GM21528 (cell line): ENCODE data around the gene PIAS1.

Experiments used
- ATAC-seq: cut with Tn5 transposase; IDR thresholded peaks from one replicate; pipeline ENCODE4 v1.9.1; 2021; ENCODE audit warnings: mild to moderate bottlenecking, moderate library complexity; ENCODE audit not compliant: unreplicated experiment, low FRiP score

PIAS1 gene

DNA sequence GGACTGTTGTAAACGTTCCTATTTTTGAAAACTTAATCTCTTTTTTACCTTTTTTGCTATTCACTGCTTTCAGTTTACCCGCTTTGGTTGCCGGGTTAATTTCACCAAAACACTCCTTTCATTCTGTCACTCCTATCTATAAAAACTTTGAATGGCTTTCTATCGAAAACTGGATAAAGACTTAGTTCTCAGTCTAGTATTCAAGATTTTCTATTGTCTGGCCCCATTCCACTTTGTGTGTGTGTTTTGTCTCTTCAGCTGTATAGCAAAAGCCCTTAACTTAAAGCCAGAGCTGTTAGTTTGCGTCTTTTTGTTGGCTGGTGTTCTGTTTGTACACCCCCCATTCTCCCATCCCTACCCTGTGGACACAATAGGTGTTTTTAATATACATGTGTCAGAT lies 7.5 kb downstream of the PIAS1 start:
- ATAC-seq = no peak

DNA sequence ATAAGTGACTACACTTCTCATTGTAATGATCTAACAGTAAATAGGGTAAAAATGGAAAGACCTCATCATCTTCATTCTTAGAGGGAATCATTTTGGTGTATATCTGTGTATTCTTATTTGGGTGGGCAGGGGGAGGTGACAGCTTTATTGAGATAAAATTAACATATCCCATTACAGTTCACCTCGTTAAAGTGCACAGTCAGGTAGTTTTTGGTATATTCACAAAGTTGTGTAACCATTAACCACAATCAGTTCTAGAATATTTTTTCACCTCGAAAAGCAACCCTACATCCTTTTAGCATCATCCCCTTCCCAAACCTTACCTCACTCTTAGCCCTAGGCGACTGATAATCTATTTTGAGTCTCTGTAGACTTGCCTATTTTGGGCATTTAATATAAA lies 8.1 kb downstream of the PIAS1 start:
- no peak for ATAC-seq

DNA sequence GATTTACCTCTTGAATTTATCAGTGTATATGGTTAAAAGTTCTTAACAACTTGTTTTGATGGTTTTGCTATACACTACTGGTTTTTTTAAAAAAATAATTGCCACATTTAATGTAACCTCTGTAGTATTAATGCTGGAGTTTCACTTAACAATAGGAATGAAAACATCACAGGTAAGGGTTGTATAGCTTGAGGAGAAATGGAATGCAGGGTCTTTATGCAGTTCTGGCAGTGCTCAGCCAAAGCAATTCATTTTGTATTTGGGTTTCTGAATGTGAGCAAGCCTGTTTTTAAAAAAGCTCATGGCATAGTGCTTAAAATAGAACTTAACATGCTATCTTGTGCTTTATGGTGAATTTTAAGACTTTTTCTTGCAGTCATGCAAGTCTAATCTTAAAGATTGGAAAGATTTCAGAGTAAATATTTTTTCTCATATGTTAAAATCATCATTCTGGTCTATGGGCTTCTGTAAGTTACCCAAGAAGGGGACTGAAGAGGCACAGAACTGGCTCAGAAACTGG lies 8.9 kb downstream of the PIAS1 start:
- no peak for ATAC-seq

DNA sequence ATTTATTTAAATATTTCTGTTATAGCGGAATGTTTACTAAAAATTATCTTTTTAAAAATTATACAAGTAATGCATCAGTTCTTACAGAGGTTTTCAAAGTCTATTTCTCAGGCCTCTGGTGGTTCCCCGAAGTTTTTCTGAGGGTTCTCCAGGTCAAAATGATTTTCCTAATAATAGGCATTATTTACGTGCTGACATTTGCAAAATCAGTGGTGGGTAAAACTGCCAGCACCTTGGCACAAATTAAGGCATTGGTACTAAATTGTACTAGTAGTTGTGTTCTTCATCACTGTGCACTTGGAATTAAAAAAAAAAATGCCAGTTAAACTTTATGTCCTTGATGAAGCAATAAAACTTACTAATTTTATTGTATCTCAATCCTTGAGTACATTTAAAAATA lies 9.5 kb downstream of the PIAS1 start:
- ATAC-seq = no peak

DNA sequence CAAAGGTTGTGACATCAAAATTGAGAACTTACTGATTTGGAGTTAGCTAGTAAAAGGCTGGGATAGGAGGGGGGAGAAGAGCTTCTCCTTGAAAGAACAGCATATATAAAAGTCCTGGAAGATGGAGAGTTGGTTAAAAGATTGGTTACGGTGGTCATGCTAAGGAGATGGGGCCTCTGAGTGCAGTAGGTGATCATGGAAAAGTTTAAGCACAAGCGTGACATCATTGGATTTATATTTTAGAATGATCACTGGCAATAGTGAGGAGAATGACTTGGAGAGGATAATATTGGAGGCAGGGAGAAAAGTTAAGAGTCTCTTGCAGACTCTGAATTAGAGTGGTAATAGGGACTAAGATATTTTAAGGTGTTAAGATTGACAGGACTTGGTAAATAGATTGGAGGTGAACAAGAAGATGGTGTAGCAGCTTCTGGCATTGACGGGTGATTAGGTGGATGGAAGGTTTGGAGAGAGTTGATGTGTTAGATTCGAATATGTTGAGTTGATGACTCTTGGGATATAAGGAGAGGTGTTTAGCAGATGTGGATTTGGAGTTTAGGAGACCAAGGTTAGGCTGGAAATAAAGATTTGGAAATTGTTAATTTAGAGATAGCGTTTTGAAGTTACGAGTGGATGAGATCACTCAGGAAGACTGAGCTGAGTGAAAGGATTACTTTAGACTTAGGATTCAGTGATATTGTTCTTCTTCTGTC lies 19.6 kb downstream of the PIAS1 start:
- no peak for ATAC-seq

DNA sequence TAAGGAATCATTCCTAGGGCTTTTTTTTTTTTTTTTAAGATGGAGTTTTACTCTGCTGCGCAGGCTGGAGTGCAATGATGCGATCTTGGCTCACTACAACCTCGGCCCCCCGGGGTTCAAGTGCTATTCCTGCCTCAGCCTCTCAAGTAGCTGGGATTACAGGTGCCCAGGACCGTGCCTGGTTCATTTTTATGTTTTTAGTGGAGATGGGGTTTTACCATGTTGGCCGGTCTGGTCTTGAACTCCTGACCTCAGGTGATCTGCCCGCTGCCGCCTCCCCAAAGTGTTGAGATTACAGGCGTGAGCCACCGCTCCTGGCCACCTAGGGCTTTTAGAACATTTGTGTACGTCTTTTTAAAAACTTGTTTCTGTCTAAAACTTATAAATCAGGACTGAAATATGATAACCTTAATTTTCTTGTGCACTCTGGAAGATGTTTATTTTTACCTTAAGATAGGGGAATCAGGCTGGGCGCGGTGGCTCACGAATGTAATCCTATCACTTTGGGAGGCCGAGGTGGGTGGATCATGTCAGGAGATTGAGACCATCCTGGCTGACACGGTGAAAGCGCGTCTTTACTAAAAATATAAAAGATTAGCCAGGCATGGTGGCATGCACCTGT lies 21.8 kb downstream of the PIAS1 start:
- no peak for ATAC-seq

DNA sequence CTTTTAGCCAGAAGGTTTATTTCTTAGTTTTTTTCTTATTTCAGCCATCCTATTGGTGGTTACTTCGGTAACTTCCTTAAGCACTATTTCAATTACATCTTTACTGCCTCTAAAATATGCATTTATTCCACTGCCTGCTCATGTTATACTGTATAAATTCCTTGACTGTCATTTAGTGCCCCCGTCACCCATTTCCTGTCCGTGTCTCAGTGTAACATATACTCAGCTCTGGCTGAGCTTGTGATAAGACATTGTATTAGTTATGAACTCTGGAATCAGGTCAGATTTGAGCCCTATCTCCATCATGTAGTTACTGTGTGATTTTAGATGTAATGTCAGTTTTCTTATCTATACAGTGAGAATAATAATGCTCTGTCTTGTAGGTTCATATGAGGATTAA lies 24.2 kb downstream of the PIAS1 start:
- ATAC-seq = no peak

DNA sequence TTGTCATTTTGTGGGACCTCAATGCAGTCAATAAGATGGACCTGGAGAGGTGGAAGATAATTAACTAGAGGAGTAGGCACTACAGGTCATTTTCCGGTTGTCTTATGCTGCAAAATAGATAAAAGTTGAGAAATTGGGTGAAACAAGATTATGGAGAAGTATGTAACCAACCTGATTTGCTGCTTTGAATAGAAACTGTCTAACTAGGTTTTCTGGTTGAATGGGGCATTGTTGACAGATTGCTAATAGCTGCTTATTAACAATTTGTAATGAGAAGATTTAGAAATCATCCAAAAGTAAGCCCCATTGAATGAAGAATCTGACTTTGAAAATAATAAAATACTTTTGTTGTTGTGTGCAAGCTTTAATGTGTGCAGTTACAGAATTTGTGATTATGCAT lies 26.2 kb downstream of the PIAS1 start:
- no peak for ATAC-seq

DNA sequence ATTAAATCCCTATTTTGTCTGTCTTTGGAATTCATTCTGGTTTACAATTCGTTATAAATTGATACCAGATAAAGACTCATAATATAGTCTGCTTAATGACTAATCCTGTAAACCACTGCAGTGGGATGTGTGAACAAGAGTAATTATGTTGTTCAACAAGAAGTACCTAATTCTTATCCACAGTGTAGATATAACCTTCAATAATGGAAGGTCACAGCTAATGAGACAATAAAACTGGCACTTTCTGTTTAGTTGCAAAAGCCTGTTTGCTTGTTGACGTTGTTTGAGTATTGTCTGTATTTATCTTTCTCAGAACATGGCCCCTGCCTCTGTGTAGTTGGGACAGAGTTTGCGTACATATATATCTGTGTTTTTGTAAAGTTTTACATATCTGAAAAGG lies 26.7 kb downstream of the PIAS1 start:
- no peak for ATAC-seq

DNA sequence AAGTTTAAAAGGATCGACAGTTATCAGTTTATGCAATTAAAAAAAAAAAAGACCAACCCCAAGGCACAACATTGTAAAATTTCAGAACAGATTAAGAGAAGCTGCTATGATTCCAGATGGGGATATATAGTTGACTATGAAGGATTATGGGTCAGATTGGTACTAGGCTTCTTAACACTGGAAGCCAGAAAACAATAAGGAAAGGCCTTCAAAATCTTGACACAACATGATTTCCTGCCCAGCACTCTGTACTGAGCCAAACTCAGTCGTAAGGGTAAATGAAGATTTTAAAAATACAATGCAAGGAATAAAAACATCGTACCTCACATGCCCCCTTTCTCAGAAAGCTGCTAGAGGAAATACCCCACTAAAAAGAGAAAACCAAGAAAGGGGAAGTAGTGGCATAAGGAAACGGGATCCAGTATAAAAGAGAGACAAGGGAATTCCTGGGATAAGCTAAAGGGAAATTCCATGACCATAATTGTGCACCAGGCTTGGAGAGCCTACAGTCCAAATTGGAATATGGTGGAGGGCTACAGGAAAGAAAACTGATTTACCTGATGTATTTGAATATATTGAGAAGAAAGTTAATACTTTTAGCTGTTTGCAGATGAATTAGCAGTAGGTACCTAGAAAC lies 27.9 kb downstream of the PIAS1 start:
- ATAC-seq = no peak

DNA sequence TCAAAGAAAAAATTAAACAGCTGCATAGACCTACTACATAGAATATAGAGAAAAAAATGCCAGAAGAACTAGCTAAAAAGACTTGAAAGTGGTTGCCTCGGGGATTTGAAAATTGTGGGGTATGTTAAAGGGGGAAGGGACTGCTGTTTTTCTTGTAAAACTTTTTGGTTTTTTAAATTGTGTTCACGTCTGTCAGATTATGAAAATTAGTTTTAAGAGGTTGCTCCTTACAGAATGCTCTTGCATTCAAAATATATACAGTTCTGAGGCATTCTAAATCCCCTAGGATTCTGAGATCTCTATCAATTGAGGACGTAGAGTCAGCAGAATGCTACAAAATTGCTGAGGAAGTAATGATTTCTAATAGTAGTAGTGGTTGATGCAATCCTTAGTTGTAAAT lies 28.6 kb downstream of the PIAS1 start:
- no peak for ATAC-seq

DNA sequence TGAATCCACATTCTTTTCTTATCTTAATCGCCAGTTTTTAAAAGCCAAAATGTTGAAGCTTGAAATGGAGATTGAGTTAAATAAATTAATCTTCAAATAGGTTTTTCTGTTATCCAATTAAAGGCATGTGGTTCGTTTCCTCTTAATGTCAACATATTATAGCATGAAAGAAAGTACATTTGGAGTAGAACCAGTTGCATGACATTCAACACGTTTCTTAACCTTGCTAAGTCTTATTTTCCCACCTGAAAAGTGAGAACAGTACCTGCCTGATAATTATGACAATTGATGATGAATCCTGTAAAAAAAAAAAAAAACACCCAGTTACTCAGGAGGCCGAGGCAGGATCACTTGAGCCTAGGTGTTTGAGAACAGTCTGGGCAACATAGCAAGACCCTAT lies 29.3 kb downstream of the PIAS1 start:
- ATAC-seq = no peak

DNA sequence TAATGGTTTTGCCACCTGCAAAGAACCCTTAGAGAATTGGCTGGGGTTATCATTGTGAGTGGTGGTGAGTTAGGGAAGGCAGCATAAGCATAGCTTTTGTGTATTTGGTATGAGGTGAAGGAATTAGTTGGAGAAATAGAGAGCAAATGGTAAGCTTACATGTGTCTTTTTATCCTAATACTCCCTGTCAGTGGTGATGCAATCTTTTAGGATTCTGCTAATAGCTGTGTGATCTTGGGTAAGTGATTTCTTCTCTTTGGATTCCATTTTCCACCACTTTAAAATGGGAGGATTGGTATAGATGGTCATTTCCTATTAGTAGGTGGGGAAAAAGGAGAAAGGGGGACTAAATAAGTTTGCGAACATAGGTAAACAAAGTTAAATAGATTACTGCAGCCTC lies 30.9 kb downstream of the PIAS1 start:
- no peak for ATAC-seq

DNA sequence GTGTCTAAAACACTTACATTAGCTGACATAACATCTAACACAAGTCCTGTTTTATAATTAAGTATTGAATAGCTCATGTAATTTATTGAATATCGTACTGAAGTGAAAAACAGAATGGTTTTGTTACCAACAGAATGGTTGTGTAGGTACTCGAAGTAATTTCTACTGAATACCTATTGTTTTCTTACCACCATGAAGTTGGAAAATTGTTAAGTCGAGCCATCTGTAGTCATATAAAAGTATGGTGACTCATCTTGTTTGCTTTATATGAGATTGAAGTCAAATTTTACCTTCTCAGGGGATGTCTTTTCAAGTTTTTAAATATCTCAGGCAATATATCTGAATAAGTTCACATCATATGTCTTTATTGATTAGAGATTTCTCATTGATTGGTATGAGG lies 37.6 kb downstream of the PIAS1 start:
- no peak for ATAC-seq

DNA sequence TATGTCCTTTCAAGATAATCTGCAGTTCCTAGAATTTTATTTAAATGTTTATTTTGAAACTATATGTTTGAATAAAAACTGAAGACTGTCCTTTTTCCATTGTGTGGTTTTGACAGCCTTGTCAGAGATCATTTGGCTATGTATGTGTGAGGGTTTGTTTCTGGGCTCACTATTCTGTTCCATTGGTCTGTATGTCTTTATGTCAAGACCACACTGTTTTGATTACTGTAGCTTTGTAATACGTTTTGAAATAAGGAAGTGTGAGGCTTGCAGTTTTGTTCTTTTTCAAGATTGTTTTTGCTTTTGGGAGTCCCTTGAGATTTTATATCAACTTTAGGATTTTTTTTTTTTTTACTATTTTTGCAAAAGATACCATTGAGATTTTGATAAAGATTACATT lies 42.0 kb downstream of the PIAS1 start:
- no peak for ATAC-seq

DNA sequence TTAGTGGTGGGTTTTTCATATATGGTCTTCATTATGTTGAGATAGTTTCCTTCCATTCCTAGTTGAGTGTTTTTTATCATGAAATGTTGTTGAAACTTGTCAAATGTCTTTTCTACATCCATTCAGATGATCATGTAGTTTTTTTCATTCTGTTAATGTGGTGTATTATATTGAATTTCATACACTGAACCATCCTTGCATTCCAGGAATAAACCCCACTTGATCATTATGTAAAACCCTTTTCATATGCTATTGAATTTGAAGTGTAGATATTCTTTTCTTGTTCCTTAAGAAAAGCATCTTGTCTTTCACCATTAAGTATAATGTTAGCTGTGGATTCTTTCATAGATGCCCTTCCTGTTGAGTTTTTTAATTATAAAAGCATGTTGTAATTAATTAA lies 42.9 kb downstream of the PIAS1 start:
- no peak for ATAC-seq

DNA sequence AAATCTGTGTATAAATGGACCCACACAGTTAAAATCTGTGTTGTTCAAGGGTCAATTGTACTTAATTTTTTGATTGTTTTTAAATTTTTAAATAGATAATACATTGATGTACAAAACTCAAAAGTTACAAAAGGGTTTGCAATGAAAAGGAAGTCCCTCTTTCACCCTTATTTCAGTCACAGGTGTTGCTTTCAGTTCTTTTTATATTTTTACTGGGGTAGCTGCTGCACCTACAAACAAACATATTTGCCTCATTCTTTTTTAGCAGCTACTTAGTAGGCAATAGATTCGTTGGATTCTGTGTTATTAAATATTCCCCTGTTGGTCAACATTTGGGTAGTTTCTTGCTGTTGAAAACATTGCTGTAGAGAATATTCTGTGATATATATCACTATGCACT lies 44.4 kb downstream of the PIAS1 start:
- ATAC-seq = no peak

DNA sequence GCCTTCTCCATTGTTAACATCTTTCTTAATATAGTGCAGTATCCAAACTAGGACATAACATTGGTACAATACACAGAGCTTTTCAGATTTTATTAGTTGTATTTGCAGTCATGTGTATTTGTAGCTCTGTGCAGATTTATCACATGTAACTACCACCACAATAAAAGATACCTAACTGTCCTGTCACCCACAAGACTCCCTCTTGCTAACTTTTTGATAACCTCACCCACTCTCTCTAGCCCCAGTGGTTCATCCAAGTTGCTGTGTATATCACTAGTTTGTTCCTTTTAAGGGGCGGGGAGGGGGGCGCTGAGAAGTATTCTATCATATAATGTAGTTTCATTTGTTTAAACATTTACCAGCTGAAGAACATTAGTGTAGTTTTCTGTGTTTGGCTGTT lies 46.1 kb downstream of the PIAS1 start:
- no peak for ATAC-seq

DNA sequence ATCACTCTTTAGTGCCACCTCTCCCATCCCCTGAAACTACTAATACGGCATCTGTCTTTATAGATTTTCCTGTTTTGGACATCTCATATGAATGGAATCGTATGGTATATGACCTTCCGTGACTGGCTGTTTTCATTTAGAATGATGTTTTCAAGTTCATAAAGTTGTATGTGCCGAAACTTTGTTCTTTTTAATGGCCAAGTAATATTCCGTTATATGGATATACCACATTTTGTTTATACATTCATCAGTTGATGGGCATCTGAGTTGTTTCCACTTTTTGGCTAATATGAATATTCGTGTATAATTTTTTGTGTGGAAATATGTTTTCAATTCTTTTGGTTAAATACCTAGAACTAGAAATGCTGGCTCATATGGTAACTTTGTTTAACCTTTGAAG lies 49.5 kb downstream of the PIAS1 start:
- ATAC-seq = no peak

DNA sequence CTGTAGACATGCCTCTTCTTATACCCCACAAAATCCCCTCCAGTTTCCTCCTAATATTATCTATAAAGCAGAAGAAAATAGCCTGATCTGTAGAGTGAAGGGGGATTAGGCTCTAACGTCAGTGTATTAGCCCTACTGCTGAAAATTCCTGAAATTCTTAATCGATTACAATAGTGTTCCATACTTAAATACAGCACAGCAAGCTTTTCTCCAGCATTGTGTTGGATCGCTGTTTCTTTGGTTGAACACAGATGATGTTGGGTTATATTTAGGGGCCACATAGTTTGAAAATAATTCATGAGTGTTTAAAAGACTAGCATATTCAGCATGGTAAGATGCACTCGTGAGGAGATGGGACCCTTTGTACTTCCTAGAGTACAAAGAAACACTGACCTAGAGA lies 52.5 kb downstream of the PIAS1 start:
- ATAC-seq = no peak

DNA sequence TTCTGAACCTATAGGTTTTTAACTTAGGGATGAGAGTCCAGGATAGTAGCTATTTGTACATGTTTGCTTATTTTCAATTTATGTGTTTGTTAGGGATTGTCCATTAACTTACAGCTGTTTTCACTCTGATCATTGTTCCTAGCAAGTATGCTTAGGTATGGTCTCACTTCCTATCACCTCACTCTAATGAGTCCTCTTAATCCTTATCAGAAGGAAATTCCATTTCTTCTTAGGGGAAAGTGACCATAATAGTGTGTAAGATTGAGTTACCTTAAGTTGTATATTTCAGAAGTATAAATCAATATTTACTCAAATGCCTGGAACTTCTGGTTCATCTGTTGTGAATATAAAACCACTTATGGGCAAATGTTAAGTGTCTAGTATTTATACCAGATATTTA lies 53.0 kb downstream of the PIAS1 start:
- ATAC-seq = no peak

DNA sequence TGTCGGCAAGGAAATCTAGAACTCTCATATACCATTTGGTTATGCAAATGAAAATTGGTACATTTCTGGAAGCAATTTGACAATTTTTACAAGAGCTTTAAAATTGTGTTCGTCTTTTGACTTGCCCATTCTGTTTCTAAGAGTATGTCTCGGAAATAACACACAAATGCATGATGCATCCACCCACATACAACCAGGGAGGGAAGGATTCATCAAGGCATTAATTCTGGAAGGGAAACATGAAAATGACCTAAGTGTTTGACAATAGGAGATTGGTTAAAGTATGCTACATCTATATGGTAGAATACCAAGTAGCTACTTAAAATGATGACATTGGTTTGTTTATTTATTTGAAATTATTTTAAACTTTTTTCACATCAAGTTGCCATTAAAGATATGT lies 58.6 kb downstream of the PIAS1 start:
- no peak for ATAC-seq
